ENCODE measurements around the gene GATA2. TPM values are rescaled to one million over a fixed set of nuclear protein-coding genes. Genes with fewer than 3 reads are reported as not detected.

Gene GATA2
- total RNA-seq, 1 experiment from 2014 or later = 74.6 TPM

DNA sequence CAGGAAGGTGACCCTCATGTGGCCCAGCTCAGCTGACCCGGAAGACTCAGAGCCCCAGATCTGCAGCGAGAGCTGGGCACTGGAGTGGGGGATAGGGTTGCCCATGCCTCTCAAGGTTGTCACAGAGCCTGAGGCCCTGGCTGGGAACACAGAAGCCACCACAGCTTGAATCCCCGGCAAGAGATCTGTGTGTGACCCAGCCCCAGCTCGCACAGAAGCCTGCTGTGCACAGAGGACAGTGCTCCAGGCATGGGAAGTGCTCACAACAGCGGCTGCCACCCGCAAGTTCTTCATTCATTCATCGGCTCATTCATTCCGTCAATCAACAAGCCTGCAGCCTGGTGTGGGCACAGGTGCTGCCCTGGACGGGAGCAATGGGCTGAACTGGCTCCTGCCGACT lies 62.7 kb downstream of the GATA2 start:
- no TSS peak for BruUV-seq (replicated peaks)
- DNase-seq (ENCODE audit: low read depth, low spot score) (no peak), ATAC-seq (no peak)
- H3K36me3 ChIP-seq (ENCODE audit: control insufficient read depth, insufficient read depth, low read length) = no peaks in the 10 kb centered on the region
- in situ Hi-C loops (cut with HindIII; ENCODE audit: low pct_unique_long_range_greater_than_20kb, low sequenced_read_pairs) = no loop called here
- CTCF ChIA-PET = no interaction called here
- no peaks in the 10 kb centered on the region for H3K9me3 ChIP-seq (ENCODE audit: control insufficient read depth, insufficient read depth, low read depth, low read length)
- H3K4me1 ChIP-seq (ENCODE audit: control insufficient read depth, insufficient read depth, low read length) = peaks cover 23% of the 10 kb centered on the region
- H3K27me3 ChIP-seq (ENCODE audit: control insufficient read depth, insufficient read depth, low read length) = no peaks in the 10 kb centered on the region
- intact Hi-C loops (cut with micrococcal nuclease; ENCODE audit: unreplicated experiment) = no loop called here
- no peak overlapping the region for H3K4me3 ChIP-seq (ENCODE audit: low read depth in 2 of 2, low read length in 2 of 2)
- TF ChIP-seq SIN3A (IDR thresholded peaks at IDR 0.05; ENCODE audit: borderline replicate concordance, insufficient read depth, low read depth, low read length) (no peak), TCF7L2 (IDR thresholded peaks at IDR 0.05; ENCODE audit: low read depth, low read length) (no peak), POLR2AphosphoS5 (IDR thresholded peaks at IDR 0.05; ENCODE audit: low read depth, low read length) (no peak)
- TF ChIP-seq, protein P1, sequence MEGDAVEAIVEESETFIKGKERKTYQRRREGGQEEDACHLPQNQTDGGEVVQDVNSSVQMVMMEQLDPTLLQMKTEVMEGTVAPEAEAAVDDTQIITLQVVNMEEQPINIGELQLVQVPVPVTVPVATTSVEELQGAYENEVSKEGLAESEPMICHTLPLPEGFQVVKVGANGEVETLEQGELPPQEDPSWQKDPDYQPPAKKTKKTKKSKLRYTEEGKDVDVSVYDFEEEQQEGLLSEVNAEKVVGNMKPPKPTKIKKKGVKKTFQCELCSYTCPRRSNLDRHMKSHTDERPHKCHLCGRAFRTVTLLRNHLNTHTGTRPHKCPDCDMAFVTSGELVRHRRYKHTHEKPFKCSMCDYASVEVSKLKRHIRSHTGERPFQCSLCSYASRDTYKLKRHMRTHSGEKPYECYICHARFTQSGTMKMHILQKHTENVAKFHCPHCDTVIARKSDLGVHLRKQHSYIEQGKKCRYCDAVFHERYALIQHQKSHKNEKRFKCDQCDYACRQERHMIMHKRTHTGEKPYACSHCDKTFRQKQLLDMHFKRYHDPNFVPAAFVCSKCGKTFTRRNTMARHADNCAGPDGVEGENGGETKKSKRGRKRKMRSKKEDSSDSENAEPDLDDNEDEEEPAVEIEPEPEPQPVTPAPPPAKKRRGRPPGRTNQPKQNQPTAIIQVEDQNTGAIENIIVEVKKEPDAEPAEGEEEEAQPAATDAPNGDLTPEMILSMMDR (IDR thresholded peaks at IDR 0.05) = no peak
- TF ChIP-seq, protein P2, sequence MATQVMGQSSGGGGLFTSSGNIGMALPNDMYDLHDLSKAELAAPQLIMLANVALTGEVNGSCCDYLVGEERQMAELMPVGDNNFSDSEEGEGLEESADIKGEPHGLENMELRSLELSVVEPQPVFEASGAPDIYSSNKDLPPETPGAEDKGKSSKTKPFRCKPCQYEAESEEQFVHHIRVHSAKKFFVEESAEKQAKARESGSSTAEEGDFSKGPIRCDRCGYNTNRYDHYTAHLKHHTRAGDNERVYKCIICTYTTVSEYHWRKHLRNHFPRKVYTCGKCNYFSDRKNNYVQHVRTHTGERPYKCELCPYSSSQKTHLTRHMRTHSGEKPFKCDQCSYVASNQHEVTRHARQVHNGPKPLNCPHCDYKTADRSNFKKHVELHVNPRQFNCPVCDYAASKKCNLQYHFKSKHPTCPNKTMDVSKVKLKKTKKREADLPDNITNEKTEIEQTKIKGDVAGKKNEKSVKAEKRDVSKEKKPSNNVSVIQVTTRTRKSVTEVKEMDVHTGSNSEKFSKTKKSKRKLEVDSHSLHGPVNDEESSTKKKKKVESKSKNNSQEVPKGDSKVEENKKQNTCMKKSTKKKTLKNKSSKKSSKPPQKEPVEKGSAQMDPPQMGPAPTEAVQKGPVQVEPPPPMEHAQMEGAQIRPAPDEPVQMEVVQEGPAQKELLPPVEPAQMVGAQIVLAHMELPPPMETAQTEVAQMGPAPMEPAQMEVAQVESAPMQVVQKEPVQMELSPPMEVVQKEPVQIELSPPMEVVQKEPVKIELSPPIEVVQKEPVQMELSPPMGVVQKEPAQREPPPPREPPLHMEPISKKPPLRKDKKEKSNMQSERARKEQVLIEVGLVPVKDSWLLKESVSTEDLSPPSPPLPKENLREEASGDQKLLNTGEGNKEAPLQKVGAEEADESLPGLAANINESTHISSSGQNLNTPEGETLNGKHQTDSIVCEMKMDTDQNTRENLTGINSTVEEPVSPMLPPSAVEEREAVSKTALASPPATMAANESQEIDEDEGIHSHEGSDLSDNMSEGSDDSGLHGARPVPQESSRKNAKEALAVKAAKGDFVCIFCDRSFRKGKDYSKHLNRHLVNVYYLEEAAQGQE (IDR thresholded peaks at IDR 0.05; ENCODE audit: insufficient read depth in 1 of 2, low read depth in 2 of 2, low read length in 1 of 2) = no peak
- POLR2A ChIA-PET = interaction anchor here (0.8 kb wide), 1 partner anchor 26 kb away, joined by 13 read pairs; no protein-coding TSS in a partner anchor
- H3K27ac ChIP-seq (ENCODE audit: low read length) = no peak overlapping the region

DNA sequence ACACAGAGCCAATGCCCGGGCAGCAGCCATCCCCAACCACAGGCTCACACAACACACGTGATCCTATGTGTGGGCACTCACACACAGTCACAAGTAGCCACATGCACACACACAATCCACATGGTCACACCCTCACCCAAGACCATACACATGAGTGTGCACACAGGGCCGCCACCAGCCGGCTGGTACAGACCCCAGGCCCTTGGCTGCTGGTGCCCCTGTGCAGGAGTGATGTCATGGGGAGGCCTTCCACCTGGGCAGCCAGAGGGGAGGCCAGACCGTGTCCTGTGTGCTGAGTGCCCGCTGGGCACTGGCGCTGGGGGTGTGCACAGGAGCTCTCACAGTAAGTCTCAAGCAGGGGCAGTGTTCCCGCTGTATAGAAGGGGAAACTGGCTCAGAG lies 63.2 kb downstream of the GATA2 start:
- peaks cover 27% of the 10 kb centered on the region for H3K4me1 ChIP-seq (ENCODE audit: control insufficient read depth, insufficient read depth, low read length)

More for the DNA sequence above, 63.2 kb downstream of the GATA2 start:
- TF ChIP-seq, protein P1 (IDR thresholded peaks at IDR 0.05) = no peak
- TF ChIP-seq POLR2AphosphoS5 (IDR thresholded peaks at IDR 0.05; ENCODE audit: low read depth, low read length) (no peak), TCF7L2 (IDR thresholded peaks at IDR 0.05; ENCODE audit: low read depth, low read length) (no peak), SIN3A (IDR thresholded peaks at IDR 0.05; ENCODE audit: borderline replicate concordance, insufficient read depth, low read depth, low read length) (no peak)
- TF ChIP-seq, protein P2 (IDR thresholded peaks at IDR 0.05; ENCODE audit: insufficient read depth in 1 of 2, low read depth in 2 of 2, low read length in 1 of 2) = no peak
- Histone ChIP-seq H3K4me3 (ENCODE audit: low read depth in 2 of 2, low read length in 2 of 2) (no peak overlapping the region), H3K9me3 (ENCODE audit: control insufficient read depth, insufficient read depth, low read depth, low read length) (no peaks in the 10 kb centered on the region), H3K27me3 (ENCODE audit: control insufficient read depth, insufficient read depth, low read length) (no peaks in the 10 kb centered on the region), H3K27ac (ENCODE audit: low read length) (no peak overlapping the region), H3K36me3 (ENCODE audit: control insufficient read depth, insufficient read depth, low read length) (no peaks in the 10 kb centered on the region)
- in situ Hi-C loops (cut with HindIII; ENCODE audit: low pct_unique_long_range_greater_than_20kb, low sequenced_read_pairs) (no loop called here), intact Hi-C loops (cut with micrococcal nuclease; ENCODE audit: unreplicated experiment) (no loop called here)
- BruUV-seq (replicated peaks) = no TSS peak
- ATAC-seq (no peak), DNase-seq (ENCODE audit: low read depth, low spot score) (no peak)
- ChIA-PET CTCF (no interaction called here), POLR2A (no interaction called here)

Data from Panc1 (cell line).